Effector memory CD4-positive, alpha-beta T cell (primary cell): ENCODE results near the gene B4GALNT4.

ENCODE experiments used
- DNase-seq, 3 donors: peaks; one replicate each; pipeline ENCODE4 v3.0.0-alpha.2; 2020
- H3K27ac ChIP-seq: 2 replicates; pipeline ENCODE4 v1.7.0; 2013; ENCODE audit warnings: mild to moderate bottlenecking, low read length, moderate library complexity; ENCODE audit not compliant: insufficient read depth, poor library complexity, severe bottlenecking
- H3K27me3 ChIP-seq: replicated peaks from 2 replicates; pipeline ENCODE4 v1.7.0; 2013; ENCODE audit warnings: mild to moderate bottlenecking, low read length; ENCODE audit not compliant: insufficient read depth, control insufficient read depth, poor library complexity, severe bottlenecking
- H3K36me3 ChIP-seq: 2 replicates; pipeline ENCODE4 v1.7.0; 2013; ENCODE audit warnings: mild to moderate bottlenecking, low read length, moderate library complexity; ENCODE audit not compliant: control insufficient read depth, insufficient read depth
- H3K4me1 ChIP-seq: 2 replicates; pipeline ENCODE4 v1.7.0; 2013; ENCODE audit warnings: low read length, mild to moderate bottlenecking; ENCODE audit not compliant: control insufficient read depth, insufficient read depth, poor library complexity, severe bottlenecking
- H3K4me3 ChIP-seq: 2 replicates; pipeline ENCODE4 v1.7.0; 2013; ENCODE audit warnings: low read length, low read depth, mild to moderate bottlenecking; ENCODE audit not compliant: insufficient read depth, poor library complexity, severe bottlenecking
- H3K9me3 ChIP-seq: 2 replicates; pipeline ENCODE4 v1.7.0; 2013; ENCODE audit warnings: mild to moderate bottlenecking, low read length, moderate library complexity; ENCODE audit not compliant: control insufficient read depth

Gene B4GALNT4

DNA sequence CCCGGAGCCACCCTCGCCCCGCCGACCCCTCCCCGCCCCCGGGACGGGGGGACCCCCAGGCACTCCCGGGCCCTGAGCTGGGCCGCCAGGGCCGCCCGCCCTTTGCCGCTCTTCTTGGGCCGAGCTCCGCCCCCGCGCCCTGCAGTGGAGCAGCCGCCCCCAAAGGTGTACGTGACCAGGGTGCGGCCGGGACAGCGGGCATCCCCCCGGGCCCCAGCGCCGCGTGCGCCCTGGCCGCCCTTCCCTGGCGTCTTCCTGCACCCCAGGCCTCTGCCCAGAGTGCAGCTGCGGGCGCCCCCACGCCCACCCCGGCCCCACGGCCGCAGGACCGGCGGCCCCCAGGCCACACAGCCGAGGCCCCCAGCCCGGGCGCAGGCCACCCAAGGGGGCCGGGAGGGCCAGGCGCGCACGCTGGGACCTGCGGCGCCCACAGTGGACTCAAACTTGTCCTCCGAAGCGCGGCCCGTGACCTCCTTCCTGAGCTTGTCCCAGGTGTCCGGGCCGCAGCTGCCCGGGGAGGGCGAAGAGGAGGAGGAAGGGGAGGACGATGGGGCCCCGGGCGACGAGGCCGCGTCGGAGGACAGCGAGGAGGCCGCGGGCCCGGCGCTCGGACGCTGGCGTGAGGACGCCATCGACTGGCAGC lies 7.4 kb downstream of the B4GALNT4 start:
- H3K27ac ChIP-seq = no peak overlapping the region
- no peaks in the 10 kb centered on the region for H3K36me3 ChIP-seq
- H3K9me3 ChIP-seq = no peaks in the 10 kb centered on the region
- H3K27me3 ChIP-seq = no peaks in the 10 kb centered on the region
- no peak overlapping the region for H3K4me3 ChIP-seq
- no peak for DNase-seq
- H3K4me1 ChIP-seq = no peaks in the 10 kb centered on the region

DNA sequence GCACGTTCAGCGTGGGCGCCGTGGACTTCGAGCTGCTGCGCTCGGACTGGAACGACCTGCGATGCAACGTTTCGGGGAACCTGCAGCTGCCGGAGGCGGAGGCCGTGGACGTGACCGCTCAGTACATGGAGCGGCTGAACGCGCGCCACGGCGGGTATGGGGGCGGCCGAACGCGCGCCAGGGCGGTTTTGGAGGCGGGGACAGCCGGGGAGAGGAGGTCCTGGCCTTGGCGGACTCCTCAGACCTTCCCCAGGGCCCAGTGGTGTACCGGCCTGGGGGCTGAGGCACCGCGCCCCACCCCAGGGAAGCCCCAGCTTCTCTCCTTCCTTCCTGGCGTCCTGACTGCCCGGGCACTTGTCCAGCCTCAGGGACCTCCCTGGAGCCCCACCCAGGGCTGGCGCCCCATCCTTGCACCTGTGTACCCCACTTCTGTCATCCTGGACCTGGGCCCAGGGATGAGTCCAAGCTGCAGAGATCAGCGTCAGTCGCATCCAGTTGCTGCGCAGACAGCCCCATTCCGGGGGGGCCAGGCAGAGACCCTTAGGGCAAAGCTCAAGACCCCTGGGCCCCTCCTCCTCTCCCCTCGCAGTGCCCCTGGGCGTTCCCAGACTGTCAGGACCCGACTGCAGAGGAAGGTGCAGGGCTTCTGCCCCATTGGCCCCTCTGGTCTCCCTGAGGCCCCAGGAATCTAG lies 8.0 kb downstream of the B4GALNT4 start:
- H3K4me3 ChIP-seq = no peak overlapping the region
- no peak overlapping the region for H3K27ac ChIP-seq
- H3K9me3 ChIP-seq = no peaks in the 10 kb centered on the region
- H3K27me3 ChIP-seq = no peaks in the 10 kb centered on the region
- no peaks in the 10 kb centered on the region for H3K4me1 ChIP-seq
- H3K36me3 ChIP-seq = no peaks in the 10 kb centered on the region
- no peak for DNase-seq

DNA sequence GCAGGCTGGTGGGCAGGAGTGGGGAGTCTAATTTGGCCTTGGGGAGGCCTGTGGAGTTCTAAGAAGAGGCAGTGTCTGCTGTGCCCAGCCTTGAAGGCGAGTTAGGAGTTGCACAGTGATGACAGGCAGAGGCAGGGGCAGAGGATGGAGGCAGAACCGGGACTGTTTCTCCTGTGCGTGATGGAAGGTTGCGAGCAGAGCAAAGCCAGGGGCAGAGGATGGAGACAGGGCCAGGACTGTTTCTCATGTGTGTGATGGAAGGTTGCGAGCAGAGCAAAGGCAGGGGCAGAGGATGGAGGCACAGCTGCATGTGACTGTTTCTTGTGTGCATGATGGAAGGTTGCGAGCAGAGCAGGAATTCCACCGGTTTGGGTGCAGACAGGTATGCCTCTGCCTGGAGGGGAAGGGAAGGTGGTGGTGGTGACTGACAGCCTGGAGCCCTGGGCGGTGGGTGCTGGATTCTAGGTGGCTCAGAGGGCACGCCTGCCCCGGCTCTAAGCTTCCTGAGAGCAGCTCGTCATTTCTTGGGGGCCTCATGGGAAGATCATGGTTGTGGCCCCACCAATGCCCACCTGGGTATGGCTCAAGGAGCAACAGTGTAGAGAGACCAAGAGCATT lies 8.7 kb downstream of the B4GALNT4 start:
- Histone ChIP-seq H3K4me1 (no peaks in the 10 kb centered on the region), H3K27ac (no peak overlapping the region), H3K4me3 (no peak overlapping the region), H3K36me3 (no peaks in the 10 kb centered on the region), H3K27me3 (no peaks in the 10 kb centered on the region), H3K9me3 (no peaks in the 10 kb centered on the region)
- no peak for DNase-seq

- no peak overlapping the region for H3K4me3 ChIP-seq
- no peaks in the 10 kb centered on the region for H3K36me3 ChIP-seq
- H3K27me3 ChIP-seq = no peaks in the 10 kb centered on the region
- DNase-seq = no peak
- H3K27ac ChIP-seq = no peak overlapping the region
- H3K9me3 ChIP-seq = no peaks in the 10 kb centered on the region
- H3K4me1 ChIP-seq = no peaks in the 10 kb centered on the region
These were observed 10.2 kb downstream of the B4GALNT4 start for GRCh38 chr11:379205-380094.

DNA sequence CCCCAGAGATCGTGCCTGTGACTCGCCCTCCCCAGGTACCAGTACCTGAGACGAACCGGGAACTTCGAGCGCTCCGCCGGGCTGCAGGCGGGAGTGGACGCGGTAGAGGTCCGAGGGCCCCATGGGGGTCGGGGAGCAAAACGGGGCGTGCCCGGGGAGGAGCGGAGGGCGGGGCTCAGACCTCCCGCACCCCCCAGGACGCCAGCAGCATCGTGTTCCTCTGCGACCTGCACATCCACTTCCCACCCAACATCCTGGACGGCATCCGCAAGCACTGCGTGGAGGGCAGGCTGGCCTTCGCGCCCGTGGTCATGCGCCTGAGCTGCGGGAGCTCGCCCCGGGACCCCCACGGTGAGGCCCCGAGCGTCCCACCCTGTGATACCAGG lies 10.8 kb downstream of the B4GALNT4 start:
- Histone ChIP-seq H3K27me3 (no peaks in the 10 kb centered on the region), H3K27ac (no peak overlapping the region), H3K9me3 (no peaks in the 10 kb centered on the region), H3K4me3 (no peak overlapping the region), H3K36me3 (no peaks in the 10 kb centered on the region), H3K4me1 (no peaks in the 10 kb centered on the region)
- DNase-seq = no peak

DNA sequence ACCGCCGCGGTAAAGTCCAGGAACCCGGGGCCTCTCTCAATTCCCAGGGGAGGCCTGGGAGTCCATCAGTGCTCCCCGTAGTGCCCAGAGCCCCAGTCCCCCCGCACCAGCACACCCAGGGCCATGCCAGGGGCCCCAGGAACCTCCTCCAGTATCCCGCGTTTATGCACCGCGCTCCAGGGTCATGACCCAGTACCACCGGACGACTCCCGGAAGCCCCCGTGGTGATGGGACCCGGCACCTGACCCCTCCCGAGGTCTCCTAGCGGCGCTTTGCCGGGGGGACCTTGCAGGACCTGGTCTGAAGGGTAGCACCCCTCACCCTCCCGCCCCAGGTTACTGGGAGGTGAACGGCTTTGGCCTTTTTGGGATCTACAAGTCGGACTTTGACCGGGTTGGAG lies 11.2 kb downstream of the B4GALNT4 start:
- H3K4me3 ChIP-seq = no peak overlapping the region
- no peaks in the 10 kb centered on the region for H3K4me1 ChIP-seq
- no peak overlapping the region for H3K27ac ChIP-seq
- no peaks in the 10 kb centered on the region for H3K36me3 ChIP-seq
- no peaks in the 10 kb centered on the region for H3K9me3 ChIP-seq
- no peak for DNase-seq
- H3K27me3 ChIP-seq = no peaks in the 10 kb centered on the region

DNA sequence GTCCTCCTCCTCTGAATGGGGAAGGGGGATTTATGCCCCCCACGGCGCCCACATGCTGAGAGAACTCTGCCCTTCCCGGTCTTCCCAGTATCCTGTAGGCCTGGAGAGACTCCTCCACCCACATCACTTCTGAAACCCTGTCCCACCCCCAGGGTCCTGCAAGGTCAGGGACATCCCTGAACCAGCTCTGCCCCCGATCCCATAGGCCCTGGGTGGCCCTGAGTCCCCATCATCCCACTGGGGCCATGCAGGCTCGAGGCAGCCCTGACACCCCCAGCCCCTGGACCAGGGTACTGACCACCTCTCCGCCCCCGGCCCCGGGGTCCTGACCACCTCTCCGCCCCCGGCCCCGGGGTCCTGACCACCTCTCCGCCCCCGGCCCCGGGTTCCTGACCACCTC lies 11.7 kb downstream of the B4GALNT4 start:
- H3K9me3 ChIP-seq = no peaks in the 10 kb centered on the region
- no peaks in the 10 kb centered on the region for H3K27me3 ChIP-seq
- no peak overlapping the region for H3K4me3 ChIP-seq
- no peak overlapping the region for H3K27ac ChIP-seq
- H3K36me3 ChIP-seq = no peaks in the 10 kb centered on the region
- DNase-seq = no peak
- H3K4me1 ChIP-seq = no peaks in the 10 kb centered on the region

GRCh38 chr11:381501-382072 lies 12.3 kb downstream of the B4GALNT4 start:
- H3K9me3 ChIP-seq = peaks cover 2% of the 10 kb centered on the region
- no peaks in the 10 kb centered on the region for H3K4me1 ChIP-seq
- no peak overlapping the region for H3K27ac ChIP-seq
- no peaks in the 10 kb centered on the region for H3K27me3 ChIP-seq
- H3K4me3 ChIP-seq = no peak overlapping the region
- no peaks in the 10 kb centered on the region for H3K36me3 ChIP-seq
- no peak for DNase-seq

DNA sequence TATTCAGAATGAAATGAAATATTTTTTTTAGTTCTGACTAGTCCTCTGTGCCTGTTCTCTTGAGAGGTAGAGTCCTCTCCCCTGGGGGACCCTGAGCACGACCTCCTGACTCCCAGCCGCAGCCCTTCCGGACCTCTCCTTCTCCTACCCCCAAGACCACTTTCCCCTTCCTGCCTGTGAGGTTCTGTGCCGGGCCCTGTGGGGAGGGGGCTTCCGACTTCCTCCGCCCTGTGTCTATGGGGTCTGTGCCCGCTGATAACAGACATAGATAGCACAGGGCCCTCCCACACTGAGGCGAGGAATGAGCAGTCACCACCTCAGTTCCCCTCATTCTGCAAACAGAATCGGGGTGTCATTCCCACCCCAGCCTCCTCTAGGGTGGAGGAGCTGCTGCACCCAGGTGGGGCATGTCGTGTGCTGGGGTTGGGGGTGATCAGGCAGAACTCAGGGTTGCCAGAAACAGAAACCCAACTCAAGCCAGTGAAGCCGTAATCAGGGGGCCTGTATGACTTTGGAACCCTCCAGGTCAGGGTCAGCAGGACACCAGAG lies 12.9 kb downstream of the B4GALNT4 start:
- peaks cover 5% of the 10 kb centered on the region for H3K9me3 ChIP-seq
- no peak for DNase-seq
- no peaks in the 10 kb centered on the region for H3K4me1 ChIP-seq
- H3K27me3 ChIP-seq = no peaks in the 10 kb centered on the region
- no peaks in the 10 kb centered on the region for H3K36me3 ChIP-seq
- no peak overlapping the region for H3K4me3 ChIP-seq
- no peak overlapping the region for H3K27ac ChIP-seq
